HT1080 (cell line): ENCODE results near the gene TMEM250. TPM values are rescaled to one million over a fixed set of nuclear protein-coding genes. Genes with fewer than 3 reads are reported as not detected.

Experiments used
- DNase-seq: peaks from one replicate; pipeline ENCODE4 v3.0.0-alpha.2; 2015; ENCODE audit warnings: low read depth
- total RNA-seq: library from RNA; depleted of rRNA; stranded (reverse); fragments of >200 nt; shearing (Covaris generic); gene quantifications from 2 replicates; pipeline ENCODE4 v1.2.3, GENCODE V29; 2014; rRNA removed

The TMEM250 gene
- total RNA-seq, 1 experiment from 2014 or later = 63.7 TPM

DNA sequence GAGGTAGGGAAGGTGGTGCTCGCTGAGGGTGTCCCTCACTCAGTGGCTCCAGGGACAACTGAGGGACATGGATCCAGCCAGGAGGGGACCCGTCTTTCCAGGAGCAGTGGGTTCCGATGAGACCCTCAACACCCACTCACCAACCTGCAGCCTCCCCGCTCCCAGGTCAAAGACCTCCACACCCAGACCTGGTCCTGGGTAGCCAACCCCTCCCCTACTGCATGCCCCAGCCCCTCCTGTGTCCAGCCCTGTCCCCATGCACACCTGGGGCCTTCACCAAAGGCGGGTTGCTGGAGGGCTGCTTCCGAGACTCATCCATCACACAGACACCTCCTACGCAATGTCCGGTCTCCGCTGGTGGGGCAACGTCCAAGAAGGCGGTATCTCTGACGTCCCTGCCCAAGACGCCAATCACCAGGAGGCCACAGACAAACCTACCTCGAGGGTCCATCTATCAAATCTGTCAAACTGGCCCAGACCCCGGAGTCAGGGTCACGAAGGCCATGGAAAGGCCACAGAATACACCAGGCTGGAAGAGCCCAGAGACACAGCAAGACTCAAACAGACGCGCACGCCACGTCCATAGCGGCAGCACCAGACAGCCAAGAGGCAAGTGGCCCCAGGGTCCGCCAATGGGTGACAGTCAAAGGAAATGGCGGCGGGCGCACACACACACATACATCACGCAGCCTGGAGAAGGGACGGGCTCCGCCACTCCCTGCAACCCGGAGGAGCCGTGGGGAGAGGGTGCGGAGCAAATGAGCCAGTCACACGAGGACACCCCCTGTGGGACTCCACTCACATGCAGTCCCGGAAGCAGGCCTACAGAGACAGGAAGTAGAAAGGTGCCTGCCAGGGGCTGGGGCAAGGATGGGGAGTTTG is 34.4 kb downstream of the TMEM250 start:
- no peak for DNase-seq

DNA sequence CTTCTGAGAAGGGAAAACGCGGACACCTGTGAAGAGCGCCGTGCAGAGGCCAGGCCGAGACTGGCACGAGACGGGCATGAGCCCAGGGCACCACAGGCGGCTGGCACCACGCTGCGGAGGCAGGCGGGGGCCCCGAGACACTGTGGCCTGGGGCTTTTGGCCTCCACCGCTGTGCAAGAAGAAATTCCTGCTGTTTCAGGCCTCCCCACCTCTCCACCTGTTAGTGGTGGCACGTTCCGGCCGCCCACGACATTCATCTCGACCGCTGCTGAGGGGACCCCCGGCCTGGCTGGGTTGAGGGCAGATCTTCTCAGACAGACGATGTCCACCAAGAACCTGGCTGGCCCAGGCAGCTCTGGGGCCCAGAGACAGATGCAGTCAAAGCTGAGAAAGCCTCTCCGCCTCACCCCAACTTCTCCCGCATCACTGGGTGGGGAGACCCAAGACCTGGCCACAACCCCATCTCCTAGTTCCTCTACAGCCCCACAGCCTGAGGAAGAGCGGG is 35.1 kb downstream of the TMEM250 start:
- DNase-seq = no peak

DNA sequence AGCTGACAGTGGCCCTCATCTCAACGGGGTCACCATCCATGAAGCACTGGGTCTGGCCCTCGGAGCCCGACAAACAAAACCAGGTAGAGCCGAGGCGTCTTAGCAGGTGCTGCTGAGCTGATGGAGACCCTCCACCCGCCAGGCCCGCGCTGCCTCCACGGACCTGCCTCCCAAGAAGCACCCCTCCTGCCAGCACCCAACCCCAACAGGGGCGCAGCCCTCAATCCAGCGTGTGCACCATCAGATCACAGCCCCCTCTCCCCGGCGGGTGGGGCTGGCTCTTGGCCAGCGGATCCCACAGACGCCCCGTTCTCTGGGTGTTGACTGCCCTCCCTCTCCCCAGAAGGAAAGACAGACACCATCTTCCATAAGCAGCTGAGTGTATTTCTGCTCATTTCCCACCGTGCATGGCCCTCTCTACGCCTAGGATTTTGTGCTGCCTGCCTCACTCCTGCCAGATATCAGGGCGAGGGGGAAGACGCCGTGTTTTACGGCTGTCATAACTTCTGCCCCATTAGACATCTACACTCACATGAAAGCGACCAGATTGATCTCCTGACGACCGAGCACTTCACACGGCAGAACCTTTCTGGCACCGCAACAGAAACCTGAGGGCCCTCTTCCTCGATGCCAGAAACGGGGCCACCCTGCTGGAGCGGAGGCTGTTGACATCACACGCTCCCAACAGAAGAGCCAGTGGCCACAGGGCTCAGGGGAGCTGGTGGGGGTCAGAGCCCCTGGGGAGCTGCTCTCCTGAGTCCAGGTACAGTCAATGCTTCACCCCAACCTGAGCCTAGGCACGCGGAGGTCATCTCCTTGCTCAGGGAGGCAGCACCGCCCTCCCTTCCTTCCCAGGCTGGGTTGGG is 35.9 kb downstream of the TMEM250 start:
- DNase-seq = no peak

DNA sequence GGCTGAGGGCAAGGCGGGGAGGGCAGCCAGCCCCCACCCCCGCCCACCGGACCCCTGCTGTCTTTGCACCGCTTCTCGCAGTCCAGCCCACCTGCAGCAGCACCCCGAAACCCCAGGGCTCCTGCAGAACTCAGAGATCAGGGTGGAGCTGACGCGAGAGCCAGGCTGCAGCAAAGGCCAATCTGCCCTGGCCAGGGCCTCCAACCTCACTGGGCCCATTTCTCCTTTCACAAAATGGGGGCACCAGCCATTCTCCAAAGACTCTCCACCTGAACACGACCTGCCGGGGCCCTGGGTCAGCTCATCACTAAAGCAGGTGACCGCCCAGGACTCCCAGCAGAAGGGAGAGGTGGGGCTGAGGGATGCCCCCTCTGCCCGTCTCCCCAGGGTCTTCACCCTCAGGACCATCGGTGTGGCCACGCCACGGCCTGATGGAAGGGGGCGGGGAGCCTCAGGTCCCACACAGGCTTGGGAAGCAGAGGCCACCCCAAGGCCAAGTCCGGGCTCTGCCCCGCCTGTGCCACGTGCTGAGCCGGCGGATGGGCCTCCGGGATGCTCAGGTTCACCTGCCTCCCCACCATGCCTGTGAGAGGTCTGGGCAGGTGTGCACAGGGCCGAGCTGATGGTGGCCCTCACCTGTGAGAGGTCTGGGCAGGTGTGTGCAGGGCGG is 36.7 kb downstream of the TMEM250 start:
- no peak for DNase-seq

DNA sequence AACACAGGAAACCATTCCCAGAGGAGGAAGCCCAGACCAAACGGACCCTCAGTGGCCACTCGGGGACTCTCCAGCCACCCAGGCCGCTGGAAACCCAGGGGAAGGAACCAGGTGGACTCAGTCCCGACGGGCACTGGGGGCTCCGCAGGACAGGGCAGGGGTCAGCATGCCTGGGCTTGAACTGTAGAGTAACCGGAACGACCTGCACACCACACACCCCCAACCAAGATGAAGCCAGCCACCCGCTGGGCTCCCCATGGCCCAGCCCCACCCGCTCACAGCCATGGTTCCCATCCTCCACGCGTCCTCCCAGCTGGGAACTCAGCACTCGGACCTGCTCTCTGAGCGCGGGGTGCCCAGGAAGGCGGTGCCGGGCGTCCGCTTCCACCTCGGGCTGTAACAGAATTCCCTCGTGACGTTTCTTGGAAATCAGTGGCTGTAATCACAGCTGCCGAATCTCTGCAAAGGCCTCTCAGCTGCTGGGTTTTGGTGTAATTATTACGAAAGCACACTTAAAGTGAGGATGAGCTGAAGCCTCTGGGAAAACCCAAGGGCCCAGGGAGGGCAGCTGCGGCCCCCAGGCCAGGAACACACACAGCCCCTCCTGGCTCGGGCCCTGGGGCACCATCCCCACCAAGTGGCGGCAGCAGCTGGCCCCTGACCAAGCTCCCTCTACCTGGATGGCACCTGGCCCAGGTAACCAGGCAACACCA is 37.4 kb downstream of the TMEM250 start:
- no peak for DNase-seq

DNA sequence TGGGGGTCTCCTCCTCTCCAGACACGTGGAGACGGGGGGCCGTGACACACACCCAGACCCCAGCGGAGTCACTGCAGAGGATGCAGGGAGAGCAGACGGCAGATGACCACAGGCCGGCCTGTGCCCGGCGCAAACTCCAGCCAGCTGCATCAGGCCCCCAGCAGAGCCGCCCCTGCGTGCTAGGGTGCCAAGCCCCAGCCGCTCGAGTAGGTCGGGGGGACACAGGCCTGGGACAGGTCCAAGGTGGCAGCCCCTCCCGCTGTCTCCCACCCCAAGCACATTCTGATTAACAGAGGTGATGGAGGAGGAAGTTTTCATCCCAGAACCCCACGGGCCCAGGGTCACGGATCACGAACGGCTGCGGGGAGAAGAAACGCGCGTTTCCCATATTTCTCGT is 38.0 kb downstream of the TMEM250 start:
- no peak for DNase-seq

DNA sequence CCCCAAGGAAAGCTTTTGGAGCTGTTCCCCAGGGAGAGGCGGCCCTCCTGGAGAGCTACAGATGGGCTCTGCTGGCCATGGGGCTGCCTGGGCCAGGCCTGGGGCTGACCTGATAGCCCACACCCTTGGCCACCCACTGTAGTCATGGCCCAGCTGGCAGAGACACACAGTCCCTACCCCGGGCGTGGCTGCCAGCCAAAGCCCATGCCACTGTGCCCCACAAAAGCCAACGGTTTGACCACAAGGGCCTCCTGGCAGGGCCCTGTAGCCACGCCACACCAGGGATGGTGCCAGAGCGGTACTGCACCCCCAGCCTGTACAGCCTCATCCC is 38.8 kb downstream of the TMEM250 start:
- DNase-seq = no peak

DNA sequence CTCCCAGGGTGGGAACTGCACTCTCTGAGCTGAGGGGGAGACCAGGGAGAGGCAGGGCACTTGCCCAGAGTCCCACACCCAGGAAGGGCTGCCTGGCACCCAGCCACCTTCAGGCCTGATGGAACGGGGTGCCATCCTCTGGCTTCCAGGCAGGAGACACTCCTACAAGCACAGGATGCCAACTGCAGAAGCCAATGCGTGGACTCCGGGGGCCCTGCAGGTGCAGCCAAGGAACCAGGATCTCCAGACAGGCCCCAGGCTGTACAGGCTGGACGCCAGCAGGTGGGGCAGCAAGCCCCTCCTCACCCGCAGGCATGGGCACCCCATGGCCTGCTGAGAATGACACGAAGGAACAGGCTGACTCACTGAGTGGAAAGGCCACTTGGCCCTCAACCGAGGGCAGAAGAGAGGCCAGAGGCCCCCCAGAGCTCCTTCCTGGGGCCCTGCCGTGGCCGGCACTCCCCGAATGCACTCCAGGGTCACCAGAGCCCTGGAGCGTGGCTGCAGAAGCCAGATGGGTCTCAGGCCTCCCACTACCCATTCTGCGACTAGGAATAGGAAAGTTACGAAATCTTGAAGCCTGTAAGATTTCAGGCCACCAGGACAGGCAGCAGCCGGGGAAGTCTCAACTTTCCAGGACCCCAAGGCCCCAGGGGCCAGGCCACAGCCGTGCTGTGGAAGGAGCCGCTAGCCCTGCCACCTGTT is 39.3 kb downstream of the TMEM250 start:
- DNase-seq = no peak

DNA sequence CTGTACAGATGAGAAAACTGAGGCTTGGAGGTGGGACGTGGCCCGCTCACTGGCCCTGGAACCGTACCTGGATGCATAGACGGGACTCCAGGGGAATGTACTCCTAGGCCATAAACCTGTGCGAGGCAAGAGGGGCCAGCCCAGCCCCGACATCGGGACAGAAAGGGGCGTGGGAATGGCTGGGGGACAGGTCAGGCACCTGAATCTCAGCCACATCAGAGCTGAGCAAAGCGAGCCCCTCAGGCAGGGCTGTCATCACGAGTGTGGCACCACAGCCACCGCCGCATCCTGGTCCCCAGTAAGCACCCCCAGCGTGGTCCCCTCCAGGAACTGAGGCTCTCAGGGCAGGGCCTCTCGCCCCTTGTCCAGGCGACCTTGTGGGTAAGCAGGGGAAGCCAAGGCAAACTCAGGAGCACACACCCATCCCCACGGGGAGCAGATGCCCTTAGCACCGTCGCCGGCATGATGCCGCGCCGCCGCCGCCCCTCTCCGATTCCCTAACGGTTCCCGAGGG is 40.1 kb downstream of the TMEM250 start:
- DNase-seq = no peak

DNA sequence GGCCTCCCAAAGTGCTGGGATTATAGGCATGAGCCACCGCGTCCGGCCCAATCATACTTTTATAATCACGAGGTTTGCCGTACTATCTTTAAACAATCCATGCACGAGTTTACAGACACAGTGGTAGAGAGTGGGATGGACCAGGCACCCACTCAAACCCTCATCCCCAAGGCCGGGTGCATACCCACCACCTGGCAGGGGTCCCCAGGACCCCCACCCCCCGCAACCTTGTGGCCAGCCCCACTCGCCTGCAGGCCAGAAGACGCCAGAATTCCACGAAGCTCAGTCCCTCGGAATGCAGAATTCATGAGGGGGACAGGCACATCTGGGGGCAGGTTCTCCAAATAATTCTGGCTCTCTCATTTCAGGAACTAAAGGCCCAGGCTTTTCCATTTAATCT is 40.7 kb downstream of the TMEM250 start:
- no peak for DNase-seq

DNA sequence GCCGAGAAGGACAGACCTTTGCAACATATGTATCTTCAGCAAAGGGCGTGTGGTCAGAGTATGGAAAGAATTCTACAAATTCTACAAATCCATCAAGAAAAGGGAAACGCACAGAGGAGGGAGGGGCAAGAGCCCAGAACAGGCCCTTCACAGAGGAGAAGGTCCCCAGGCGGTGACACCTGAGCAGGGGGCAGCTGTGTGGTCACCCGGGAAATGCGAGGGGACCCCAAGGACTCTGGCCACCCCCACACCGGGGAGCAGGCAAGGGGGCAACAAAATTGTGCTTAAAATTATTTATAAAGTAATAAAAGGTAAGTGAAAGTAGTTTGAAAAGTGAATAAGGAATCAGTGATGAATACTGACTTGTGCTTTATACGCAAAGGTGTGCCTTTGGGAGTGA is 41.2 kb downstream of the TMEM250 start:
- DNase-seq = no peak

DNA sequence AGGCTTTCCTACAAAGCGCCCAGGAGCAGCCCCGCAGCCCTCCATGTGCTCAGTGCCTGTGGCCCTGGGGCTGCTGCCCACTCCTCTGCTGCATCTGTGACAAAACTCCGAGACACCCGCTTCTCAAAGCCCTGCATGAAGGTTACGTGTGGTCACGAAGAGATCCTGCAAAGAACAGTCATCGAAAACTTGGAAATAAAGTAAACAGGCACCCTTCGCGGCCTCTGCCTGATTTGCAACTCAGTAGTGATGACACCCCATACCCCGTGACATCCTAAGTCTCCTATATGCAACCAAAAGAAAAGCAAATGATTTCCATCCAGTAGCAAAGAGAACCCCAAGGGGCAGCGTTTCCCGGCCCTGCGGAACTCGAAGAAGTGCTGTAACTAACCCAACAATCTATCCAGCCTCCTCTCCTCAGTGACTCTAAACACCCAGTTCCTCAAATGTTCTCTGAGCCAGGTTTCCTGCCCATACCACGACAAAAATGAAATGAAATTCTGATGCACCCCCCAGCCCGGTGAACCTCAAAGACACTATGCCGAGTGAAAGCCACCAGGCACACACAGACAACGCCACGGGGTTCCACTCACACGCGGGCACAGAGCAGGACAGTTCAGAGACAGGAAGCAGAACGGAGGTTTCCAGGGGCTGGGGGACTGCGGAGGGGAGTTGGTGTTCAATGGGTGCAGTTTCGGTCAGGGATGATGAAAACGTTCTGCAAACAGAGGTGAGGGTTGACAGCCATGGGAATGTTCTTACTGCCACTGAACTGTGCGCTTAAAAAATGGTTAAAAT is 42.6 kb downstream of the TMEM250 start:
- no peak for DNase-seq

DNA sequence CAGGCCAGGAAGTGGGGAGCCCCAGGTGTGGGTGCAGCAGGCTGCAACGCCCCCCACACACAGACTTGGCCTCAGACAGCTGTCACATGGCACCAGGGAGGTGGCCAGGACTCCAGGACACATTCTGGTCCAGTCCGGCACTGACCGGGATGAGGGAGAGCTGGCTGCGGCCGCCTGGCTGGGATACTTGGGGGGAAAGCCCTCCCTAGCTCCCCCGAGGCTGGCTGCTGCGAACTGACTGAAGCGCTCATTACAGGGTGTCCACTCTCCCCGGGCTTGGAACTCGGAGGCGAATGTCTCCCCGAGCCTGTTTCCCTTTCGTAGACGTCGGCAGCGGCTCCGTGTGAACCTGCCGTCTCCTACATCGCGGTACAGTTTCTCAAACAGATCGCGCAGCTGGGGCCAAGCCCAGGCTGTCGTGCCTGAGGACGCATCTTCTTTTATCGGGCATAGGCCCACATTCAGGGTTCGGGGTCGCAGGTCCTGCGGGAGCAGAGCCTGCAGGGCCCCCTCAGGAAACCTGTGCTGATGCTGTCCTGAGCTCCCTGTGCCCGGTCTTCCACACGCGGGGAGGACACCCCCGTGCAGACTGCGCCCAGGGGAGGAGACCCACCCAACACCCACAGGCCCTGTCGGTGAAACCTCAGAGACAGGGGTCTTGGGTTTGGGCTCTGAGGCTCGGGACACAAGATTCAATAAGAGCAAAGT is 43.4 kb downstream of the TMEM250 start:
- DNase-seq = no peak

DNA sequence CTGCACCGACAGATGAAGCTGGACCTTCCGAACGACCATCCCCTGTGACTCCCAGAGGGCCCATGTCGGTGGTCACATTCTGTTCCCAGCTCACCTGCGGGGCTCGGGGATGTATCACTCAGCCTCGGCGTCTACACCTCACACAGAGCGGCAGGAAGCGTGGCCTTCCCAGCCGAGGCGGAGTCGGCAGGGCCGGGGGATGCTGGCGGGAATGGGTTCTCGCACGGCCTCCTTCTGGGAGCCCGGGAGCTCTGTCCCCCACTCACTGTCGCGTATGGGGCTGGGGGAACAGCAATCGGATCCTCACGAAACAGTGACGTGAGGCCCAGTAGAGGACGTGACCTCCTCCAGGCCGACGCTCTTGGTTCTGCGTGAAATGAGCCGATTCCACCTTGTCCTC is 44.0 kb downstream of the TMEM250 start:
- no peak for DNase-seq

Other genes with a start within 250 kb of the TMEM250 start
- 25.6 and 26.0 TPM in 2 replicates for gene CAMSAP1, start 211.3 kb downstream of the TMEM250 start, total RNA-seq
- 115 and 127 TPM in 2 replicates for gene UBAC1, start 157.5 kb downstream of the TMEM250 start, total RNA-seq
- 24.2 and 28.3 TPM in 2 replicates for gene NACC2, start 23.6 kb downstream of the TMEM250 start, total RNA-seq
- not detected in 2 replicates for gene LHX3, start 86.3 kb upstream of the TMEM250 start, total RNA-seq
- 20.1 and 21.7 TPM in 2 replicates for gene QSOX2, start 126.9 kb upstream of the TMEM250 start, total RNA-seq
- gene CCDC187, start 185.2 kb upstream of the TMEM250 start, total RNA-seq = under 0.01 and 0.02 TPM in 2 replicates
- 19.0 and 23.1 TPM in 2 replicates for gene GPSM1, start 208.7 kb upstream of the TMEM250 start, total RNA-seq
- gene DNLZ, start 244.9 kb upstream of the TMEM250 start, total RNA-seq = 36.6 and 44.0 TPM in 2 replicates